ENCODE measurements around the gene FOXP1.

Gene FOXP1

DNA sequence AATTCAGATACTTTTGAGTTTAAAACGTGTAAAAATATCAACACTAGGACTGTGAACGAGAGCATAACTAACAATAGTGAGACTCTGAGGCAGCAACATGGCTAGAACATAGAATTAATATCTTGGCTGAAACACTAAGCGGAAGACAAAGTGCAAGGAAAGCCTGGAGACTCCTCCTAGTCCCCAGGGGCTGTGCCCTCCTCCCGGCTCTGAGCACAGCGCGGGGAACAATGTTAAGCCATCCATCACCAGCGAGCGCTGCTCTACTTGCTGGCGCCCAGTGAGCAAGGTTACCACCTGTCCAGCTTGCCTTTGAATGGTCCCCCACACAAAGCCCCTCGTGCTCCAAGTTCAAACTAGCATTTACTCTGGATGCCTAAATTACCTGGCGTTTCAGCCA lies 436.9 kb downstream of the FOXP1 start:
- no peak for DNase-seq (ENCODE audit: low spot score)

GRCh38 chr3:71145954-71146353 lies 437.6 kb downstream of the FOXP1 start:
- no peak for DNase-seq (ENCODE audit: low spot score)

DNA sequence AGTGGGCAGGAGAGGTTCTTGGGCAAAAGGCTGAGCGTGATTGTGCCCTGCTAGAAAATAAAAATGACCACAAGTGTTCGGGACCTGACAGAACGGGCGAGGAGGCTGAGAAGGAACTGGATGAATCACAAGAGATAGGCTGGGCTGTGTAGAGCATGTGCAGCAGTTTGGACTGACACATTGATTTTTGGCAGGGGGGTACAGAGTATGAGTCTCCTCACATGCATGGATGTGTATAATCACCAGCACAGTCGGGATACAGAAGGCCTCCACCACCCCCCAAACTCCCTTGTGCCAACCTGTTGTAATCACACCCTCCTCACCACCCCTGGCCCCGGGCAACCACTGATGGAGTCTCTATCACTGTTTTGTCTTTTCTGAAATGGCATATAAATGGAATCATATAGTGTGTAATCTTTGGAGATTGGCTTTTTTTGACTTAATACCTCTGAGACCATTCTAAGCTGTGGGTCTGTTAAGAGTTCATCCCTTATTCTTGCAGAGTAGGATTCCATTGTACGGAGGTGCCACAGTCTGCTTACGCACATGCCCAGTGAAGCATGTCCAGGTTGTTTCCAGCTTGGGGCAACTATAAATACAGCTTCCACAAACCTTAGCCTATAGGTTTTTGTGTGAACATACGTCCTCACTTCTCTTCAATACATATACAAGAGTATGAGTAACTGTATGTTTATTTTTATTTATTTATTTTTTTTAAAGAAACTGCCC lies 438.8 kb downstream of the FOXP1 start:
- no peak for DNase-seq (ENCODE audit: low spot score)

GRCh38 chr3:71143493-71143892 lies 440.0 kb downstream of the FOXP1 start:
- DNase-seq (ENCODE audit: low spot score): no peak

GRCh38 chr3:71142441-71143161 lies 440.9 kb downstream of the FOXP1 start:
- no peak for DNase-seq (ENCODE audit: low spot score)

GRCh38 chr3:71140477-71140876 lies 443.1 kb downstream of the FOXP1 start:
- no peak for DNase-seq (ENCODE audit: low spot score)

DNA sequence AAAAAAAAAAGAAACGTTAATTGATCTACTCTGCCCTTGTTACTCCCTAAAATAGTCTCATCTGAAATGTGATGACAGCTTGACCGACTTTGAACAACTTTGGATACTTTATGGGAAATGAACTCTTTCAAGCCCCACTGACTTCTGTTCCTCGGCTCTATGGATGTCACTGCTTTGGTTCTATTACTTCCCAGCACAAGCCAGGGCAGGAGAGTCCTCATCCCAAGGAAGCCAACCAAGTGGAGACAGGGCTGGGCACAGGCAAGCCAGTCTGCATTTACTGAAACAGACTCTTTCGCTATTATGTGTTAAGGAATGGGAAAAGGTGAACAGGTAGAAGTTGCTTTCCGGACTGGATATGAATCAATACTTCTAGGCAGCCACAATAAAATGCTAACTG lies 444.0 kb downstream of the FOXP1 start:
- DNase-seq (ENCODE audit: low spot score): no peak

- no peak for DNase-seq (ENCODE audit: low spot score)
Measured at GRCh38 chr3:71138410-71138809, 445.1 kb downstream of the FOXP1 start.

DNA sequence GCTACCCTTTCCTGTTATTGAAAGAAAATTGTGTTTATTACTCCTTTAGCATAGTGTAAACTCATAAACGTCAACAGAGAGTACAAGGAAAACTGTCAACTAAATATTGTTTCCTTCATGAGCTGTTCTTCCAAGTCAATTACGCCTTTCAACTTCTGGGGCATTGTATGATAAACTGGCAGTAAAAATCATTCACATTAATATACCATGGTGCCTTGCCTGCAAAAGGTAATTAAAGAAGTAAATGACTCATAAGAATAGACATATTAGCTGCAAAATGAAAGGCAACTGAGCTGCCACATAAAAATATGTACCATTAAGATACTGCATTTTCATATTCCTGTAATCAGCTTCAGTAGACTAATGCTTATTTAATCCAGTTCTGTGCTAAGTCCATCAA lies 447.3 kb downstream of the FOXP1 start:
- DNase-seq (ENCODE audit: low spot score): no peak

DNA sequence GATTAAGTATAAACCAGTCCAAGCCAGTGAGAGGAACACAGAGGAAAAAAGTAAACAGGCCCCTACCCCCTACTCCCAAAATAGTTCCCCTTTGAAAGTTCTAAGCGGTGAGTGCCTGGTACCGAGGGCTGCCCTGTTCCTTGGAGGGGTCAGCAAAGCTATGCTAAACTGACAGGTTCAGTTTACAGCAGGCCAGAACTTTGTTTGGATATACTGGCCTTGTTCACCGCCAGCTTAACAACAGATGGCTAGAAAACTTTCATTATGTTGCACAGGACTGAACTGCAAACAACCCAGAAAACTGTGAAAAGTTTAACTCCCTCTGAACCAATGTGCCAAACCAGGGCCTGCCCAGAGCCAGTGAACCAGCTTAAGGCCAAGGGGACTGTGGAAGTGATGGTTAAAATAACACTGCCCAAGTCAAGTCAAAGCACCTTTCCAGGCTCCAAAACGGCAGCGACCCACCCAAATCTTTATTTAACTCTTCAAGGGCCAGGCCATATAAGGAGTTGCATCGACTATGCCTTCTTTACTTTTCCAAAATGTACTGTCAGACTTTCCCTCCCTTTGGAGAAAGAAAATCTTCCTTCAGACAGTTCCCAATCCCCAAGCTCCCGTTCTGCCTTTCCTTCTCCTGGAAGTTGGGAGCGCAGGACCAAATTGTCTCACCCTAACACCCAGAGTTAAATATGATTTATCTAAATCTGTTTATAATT lies 448.0 kb downstream of the FOXP1 start:
- DNase-seq (ENCODE audit: low spot score): no peak

DNA sequence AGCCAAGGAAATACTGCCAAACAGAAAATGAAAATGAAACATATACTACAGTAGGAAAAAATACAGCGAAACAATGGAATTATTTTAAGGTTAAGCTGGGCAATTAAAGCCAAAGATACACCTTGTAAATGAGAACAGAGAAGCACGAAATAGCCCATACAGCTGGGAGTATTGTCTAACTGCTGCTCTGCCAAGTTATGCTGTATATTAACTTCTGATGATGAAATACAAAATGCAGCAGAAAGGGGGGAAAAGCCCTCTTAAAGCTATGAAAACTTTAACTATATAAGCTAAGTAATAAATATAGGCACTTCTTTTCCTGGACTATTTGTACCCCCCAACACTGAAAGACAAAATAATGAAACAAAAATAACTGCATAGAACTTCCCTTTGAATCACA lies 449.0 kb downstream of the FOXP1 start:
- DNase-seq (ENCODE audit: low spot score): no peak

GRCh38 chr3:71133865-71134264 lies 449.7 kb downstream of the FOXP1 start:
- DNase-seq (ENCODE audit: low spot score): no peak

DNA sequence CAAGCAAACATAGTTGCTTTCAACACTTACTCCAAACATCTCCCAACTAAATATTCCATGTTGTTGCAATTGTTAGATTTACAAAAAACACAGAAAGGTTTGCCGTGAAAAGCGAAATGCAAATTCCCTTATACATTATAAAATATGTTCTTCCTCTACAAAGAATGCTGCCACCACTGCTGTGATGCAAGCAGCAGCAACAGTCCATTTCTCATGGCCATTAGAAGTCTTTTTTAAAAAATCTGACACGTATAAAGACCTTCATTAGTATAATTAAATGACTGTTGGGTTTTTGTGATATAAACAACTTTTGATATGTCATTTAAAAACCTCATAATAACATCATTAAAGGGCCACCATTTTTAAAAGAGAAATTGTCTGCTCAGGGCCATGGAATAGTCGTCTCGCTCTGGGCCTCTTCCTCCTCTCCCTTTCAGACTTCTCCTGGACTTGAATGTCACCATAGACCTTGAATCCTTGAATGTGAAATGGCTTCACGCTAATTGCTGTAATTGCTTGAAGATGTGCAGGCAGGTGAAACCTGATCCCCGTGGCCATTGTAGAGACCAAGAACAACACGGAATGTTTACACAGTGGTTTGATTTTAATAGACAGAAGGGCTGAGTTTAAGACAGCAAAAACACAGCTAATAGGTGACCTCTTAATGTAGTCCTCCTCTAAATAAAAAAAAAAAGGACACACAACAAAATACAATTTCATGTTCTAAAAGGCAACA lies 450.4 kb downstream of the FOXP1 start:
- no peak for DNase-seq (ENCODE audit: low spot score)

- peak; percentile 20 for DNase-seq (ENCODE audit: low spot score)
Measured at GRCh38 chr3:71131375-71132314, 451.9 kb downstream of the FOXP1 start.

GRCh38 chr3:71130471-71131374 lies 452.8 kb downstream of the FOXP1 start:
- DNase-seq (ENCODE audit: low spot score): peak; percentile 62

GRCh38 chr3:71129611-71130431 lies 453.7 kb downstream of the FOXP1 start:
- peak; percentile 46 for DNase-seq (ENCODE audit: low spot score)

DNA sequence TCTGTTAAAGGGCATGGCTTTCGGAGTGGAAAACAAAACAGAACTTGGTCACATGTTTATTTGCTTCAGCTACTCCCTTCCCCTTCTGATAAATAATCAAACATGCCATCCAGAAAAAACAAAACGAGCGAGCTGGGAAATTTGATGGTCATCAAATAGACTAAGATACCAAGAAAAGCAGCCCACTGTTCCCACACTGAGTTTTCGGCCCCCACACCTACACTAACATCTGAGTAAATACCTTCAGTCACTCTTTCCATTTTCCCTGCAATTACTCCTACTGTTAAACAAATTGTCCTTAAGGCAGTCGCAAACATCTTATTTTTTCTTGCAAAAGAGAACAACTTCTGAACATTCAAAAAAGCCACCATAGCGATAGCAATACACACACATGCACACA lies 454.6 kb downstream of the FOXP1 start:
- peak; percentile 19 for DNase-seq (ENCODE audit: low spot score)

GRCh38 chr3:71127844-71128243 lies 455.7 kb downstream of the FOXP1 start:
- no peak for DNase-seq (ENCODE audit: low spot score)

Data from globus pallidus (tissue), 1 donor.